GM19240 (cell line): ENCODE results near the gene HNRNPK.
A peak's percentile ranks its signal among the peaks of the same experiment; 100 is the strongest.

Source experiments
- DNase-seq: peaks from one replicate; pipeline ENCODE4 v3.0.0; 2011; ENCODE audit warnings: low spot score; ENCODE audit not compliant: insufficient read length

Gene HNRNPK

DNA sequence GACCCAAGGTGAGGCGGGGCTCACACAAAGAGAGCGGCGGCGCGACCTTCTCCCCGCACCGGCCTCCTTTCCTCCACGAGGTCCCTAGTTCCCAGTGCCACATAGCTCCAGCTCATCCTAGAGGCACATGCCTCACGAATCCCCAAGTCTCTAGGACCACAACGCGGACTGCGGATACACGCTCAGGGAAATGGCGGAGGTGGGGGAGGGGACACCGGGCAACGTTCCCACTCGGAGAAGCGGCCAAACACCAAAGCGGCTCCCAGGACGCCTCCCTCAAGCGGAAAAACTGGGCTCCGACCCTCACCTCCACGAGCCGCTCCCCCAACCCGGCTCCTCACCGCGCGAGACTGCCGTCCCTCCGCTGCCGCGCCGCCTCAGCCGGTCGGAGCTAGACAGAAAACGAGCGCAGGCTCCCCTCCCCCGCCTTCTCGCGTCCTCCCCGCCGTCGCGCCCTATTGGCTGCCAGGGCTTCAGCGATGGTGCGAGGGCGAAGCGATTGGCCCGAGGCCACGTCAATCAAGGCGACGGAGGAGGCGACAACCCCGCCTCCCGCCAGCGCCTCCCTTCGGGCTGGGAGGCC, at the start of gene HNRNPK:
Gene HNRNPK (minus strand): TSS at position 404 of the 583 bp plus-strand sequence. CDS start 1,963 bp downstream, outside the sequence.
- DNase-seq = peak; percentile 76

DNA sequence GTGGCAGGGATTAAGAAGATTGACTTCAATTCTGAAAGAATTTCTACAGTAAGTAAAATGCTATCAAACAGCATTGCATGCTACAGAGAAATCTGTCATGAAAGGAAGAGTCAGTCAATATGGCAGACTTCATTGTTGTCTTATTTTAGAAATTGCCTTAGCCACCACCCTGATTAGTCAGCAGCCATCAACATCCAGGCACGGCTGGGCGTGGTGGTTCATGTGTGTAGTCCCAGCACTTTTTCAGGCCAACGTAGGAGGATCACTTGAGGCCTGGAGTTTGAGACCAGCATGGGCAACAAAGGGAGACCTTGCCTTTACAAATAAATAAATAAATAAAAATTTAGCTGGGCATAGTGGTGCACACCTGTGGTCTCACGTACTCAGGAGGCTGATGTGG, 47.2 kb upstream of the HNRNPK start:
- DNase-seq = no peak

DNA sequence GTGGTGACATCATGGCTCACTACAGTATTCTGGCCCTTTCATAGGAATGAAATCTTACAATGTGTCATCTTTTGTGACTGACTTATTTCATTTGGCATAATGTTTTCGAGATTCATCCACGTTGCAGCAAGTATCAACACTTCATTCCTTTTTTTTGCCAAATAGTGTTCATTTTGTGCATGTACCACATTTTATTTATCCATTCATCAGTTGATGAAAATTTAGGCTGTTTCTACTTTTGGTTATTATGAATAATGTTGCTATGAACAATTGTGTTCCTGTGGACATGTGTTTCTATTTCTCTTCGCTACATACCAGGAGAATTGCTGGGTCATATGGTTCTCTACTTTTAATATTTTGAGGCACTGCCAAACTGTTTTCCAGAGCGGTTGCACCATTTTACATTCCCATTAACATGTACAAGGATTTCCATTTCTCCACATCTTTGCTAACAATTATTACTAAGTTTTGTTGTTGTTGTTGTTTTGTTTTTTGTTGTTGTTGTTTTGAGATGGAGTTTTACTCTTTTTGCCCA, 44.1 kb upstream of the HNRNPK start:
- no peak for DNase-seq

GRCh38 chr9:84007662-84008061, 27.6 kb upstream of the HNRNPK start:
- DNase-seq = no peak

GRCh38 chr9:84003246-84003645, 23.2 kb upstream of the HNRNPK start:
- no peak for DNase-seq

DNA sequence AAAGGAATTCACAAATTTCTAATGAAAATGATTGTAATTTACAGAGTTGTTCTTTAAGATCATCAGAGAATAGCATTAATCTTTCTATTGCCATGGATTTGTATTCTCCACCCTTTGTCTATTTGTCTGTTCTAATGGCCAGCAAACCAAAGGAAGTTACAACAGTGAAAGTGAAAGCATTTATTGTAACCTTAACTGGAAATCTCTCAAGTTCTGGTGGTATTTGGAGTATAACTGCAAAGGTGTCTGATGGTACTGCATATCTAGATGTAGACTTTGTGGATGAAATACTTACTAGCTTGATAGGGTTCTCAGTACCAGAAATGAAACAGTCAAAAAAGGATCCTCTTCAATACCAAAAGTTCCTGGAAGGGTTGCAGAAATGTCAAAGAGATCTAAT, 22.3 kb upstream of the HNRNPK start:
- DNase-seq = peak; percentile 3

DNA sequence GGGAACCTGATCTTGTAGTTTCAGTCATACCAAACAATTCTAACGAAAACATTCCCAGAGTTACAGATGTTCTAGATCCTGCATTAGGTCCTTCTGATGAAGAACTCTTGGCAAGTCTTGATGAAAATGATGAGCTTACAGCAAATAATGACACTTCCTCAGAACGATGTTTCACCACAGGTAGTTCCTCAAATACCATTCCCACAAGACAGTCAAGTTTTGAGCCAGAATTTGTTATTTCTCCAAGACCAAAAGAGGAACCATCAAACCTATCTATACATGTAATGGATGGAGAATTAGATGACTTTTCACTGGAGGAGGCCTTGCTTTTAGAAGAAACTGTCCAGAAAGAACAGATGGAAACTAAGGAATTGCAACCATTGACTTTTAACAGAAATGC, 21.6 kb upstream of the HNRNPK start:
- no peak for DNase-seq

GRCh38 chr9:84000186-84000585, 20.2 kb upstream of the HNRNPK start:
- no peak for DNase-seq

GRCh38 chr9:83999141-83999918, 19.3 kb upstream of the HNRNPK start:
- no peak for DNase-seq

- no peak for DNase-seq
These were observed 16.1 kb upstream of the HNRNPK start for GRCh38 chr9:83996126-83996525.

GRCh38 chr9:83992901-83993300, 12.9 kb upstream of the HNRNPK start:
- DNase-seq = no peak

DNA sequence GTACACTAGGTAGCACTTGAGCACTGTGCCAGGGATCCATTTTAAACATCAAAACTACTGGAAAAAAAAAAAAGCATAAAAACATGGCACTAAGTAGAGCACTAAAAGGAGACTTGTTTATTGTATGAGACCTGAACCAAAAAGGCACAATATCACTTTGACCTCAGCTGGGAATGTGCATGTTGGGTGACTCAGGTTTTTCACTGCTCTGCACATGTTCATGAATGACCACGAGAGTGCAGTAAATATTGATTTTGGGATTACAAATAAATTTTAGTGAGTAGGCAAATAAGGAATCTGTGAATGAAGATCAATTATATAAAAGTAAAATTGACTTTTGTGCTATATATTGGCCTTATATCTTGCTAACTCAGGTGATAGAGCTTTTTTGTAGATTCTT, 12.4 kb upstream of the HNRNPK start:
- DNase-seq = no peak

- DNase-seq = no peak
These were observed 11.3 kb upstream of the HNRNPK start for GRCh38 chr9:83991355-83991754.

DNA sequence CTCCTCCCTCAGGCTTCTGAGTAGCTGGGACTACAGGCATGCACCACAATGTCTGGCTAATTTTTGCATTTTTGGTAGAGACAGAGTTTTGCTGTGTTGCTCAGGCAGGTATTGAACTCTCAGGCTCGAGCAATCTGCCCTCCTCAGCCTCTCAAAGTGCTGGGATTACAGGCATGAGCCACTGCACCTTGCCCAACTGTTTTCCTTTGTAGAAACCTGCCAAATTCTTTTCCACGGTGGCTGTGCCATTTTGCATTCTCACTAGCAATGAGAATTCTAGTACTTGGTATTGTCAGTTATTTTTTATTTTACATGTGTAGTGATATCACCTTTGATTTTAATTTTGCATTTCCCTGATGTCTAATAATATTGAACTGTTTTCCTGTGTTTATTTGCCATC, 8.4 kb upstream of the HNRNPK start:
- DNase-seq = no peak

DNA sequence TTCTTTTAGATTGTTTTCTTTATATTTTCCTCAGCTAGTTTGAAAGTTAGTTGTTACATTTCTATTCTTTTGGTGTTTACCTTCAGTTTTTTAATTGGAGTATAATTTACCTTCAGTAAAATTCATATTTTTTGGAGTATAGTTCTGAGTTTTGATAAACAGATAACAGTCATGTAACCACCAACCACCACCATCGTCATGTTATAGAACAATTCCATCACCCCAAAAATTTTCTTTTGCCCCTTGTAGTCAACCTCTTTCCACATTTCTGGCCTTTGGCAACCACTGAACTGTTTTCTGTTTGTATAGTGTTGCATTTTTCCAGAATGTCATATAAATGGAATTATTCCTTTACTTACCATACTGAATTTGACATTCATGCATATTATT, 7.4 kb upstream of the HNRNPK start:
- no peak for DNase-seq

GRCh38 chr9:83986765-83987401, 6.9 kb upstream of the HNRNPK start:
- DNase-seq = no peak

- no peak for DNase-seq
These were observed 6.2 kb upstream of the HNRNPK start for GRCh38 chr9:83986195-83986594.

- no peak for DNase-seq
These were observed 1.3 kb upstream of the HNRNPK start for GRCh38 chr9:83981126-83981871.

- peak; percentile 59 for DNase-seq
These were observed 545 bp upstream of the HNRNPK start, which contains the start of gene RMI1 for GRCh38 chr9:83980395-83981125. Gene RMI1 (plus strand): TSS chr9:83980805. CDS start chr9:84000987, 20,182 bp downstream.

DNA sequence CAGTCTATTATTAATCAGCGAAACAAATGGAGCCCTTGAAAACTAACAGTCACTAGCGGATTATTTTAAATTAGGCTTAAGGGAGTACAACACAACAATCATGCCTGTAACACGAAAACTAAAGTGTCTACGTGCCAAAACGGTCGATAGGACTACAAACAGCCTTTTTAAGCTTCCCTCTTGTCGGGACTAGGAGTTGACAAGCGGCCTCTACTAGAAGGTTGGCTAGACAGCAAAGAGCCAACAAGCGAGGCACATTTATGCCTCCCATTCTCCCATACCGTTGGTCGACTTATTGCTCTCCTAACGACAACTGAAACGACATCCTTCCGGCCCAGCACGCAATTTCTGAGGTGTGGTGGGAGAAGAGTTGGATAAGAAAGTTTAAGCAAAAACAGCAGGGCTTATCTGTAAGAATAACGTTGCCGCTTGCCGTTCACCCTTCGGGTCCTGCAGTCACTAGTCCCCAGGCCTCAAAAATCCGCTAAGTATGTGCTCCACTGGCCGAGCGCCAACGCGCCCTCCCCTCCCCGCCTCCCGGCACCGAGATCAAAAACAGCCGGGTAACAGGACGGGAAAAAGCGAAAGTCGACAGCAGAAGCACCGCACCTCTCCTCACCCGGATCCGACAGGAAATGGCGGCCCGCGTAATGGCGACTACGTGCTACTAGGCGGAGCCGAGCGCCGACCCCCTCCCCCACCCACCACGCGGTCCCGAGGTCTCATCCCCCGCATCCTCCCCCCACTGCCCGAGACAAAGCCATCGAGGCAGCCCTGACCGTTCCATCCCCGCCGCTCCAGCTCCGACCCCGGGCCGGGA, 813 bp downstream of the HNRNPK start:
- peak; percentile 23 for DNase-seq
